ENCODE measurements around the gene NAV2. TPM values are rescaled to one million over a fixed set of nuclear protein-coding genes. Genes with fewer than 3 reads are reported as not detected.

The NAV2 gene
- total RNA-seq, 1 experiment from 2014 or later = 23.3 TPM

- intact Hi-C loops (cut with micrococcal nuclease; ENCODE audit: unreplicated experiment) = no loop called here
These were observed 46.8 kb downstream of the NAV2 start for GRCh38 chr11:19759389-19759788.

GRCh38 chr11:19762266-19762665 is 49.6 kb downstream of the NAV2 start:
- no TSS peak for BruUV-seq (replicated peaks)
- H3K4me2 ChIP-seq = no peak overlapping the region
- no peaks in the 10 kb centered on the region for H3K27me3 ChIP-seq (ENCODE audit: insufficient read depth, low read depth)
- H3K9me2 ChIP-seq (ENCODE audit: insufficient read depth) = no peaks in the 10 kb centered on the region
- CTCF ChIA-PET = no interaction called here
- H3K4me3 ChIP-seq = no peak overlapping the region
- no peaks in the 10 kb centered on the region for H3K79me2 ChIP-seq (ENCODE audit: low read depth)
- H3F3A ChIP-seq (ENCODE audit: insufficient read depth, low read depth) = no peaks in the 10 kb centered on the region
- H3K27ac ChIP-seq = no peak overlapping the region
- H2AFZ ChIP-seq = no peak overlapping the region
- no peaks in the 10 kb centered on the region for H4K20me1 ChIP-seq (ENCODE audit: insufficient read depth)
- POLR2A ChIA-PET (ENCODE audit: unreplicated experiment) = no interaction called here
- no peak for TF ChIP-seq CTCF (conservative IDR thresholded peaks at IDR 0.05)
- no peak for TF ChIP-seq EZH2 (IDR thresholded peaks at IDR 0.05; ENCODE audit: low read depth)
- DNase-seq = no peak
- H3K36me3 ChIP-seq (ENCODE audit: low read depth) = no peaks in the 10 kb centered on the region
- H3K9me3 ChIP-seq (ENCODE audit: insufficient read depth, low read depth) = no peaks in the 10 kb centered on the region
- H3K4me1 ChIP-seq (replicated peaks; ENCODE audit: insufficient read depth) = no peaks in the 10 kb centered on the region
- intact Hi-C loops (cut with micrococcal nuclease; ENCODE audit: unreplicated experiment) = no loop called here

More at GRCh38 chr11:19759389-19759788, 46.8 kb downstream of the NAV2 start:
- CTCF ChIA-PET = no interaction called here
- no peaks in the 10 kb centered on the region for H3K79me2 ChIP-seq (ENCODE audit: low read depth)
- BruUV-seq (replicated peaks) = no TSS peak
- no peaks in the 10 kb centered on the region for H3K27me3 ChIP-seq (ENCODE audit: insufficient read depth, low read depth)
- no peak overlapping the region for H3K4me2 ChIP-seq
- H2AFZ ChIP-seq = no peak overlapping the region
- no peak overlapping the region for H3K4me3 ChIP-seq
- no peaks in the 10 kb centered on the region for H3K9me2 ChIP-seq (ENCODE audit: insufficient read depth)
- POLR2A ChIA-PET (ENCODE audit: unreplicated experiment) = no interaction called here
- TF ChIP-seq CTCF (conservative IDR thresholded peaks at IDR 0.05) (no peak), EZH2 (IDR thresholded peaks at IDR 0.05; ENCODE audit: low read depth) (no peak)
- no peak overlapping the region for H3K27ac ChIP-seq
- peaks cover 2% of the 10 kb centered on the region; the same call in 1 of the 2 replicates for H3F3A ChIP-seq (ENCODE audit: insufficient read depth, low read depth)
- peaks cover 7% of the 10 kb centered on the region for H3K4me1 ChIP-seq (replicated peaks; ENCODE audit: insufficient read depth)
- no peak for DNase-seq
- no peaks in the 10 kb centered on the region for H4K20me1 ChIP-seq (ENCODE audit: insufficient read depth)
- no peaks in the 10 kb centered on the region for H3K36me3 ChIP-seq (ENCODE audit: low read depth)
- H3K9me3 ChIP-seq (ENCODE audit: insufficient read depth, low read depth) = no peaks in the 10 kb centered on the region

GRCh38 chr11:19763330-19763729 is 50.7 kb downstream of the NAV2 start:
- H3K27ac ChIP-seq = no peak overlapping the region
- H3K79me2 ChIP-seq (ENCODE audit: low read depth) = no peaks in the 10 kb centered on the region
- no peak overlapping the region for H3K4me2 ChIP-seq
- intact Hi-C loops (cut with micrococcal nuclease; ENCODE audit: unreplicated experiment) = no loop called here
- ChIA-PET POLR2A (ENCODE audit: unreplicated experiment) (no interaction called here), CTCF (no interaction called here)
- no peaks in the 10 kb centered on the region for H3K4me1 ChIP-seq (replicated peaks; ENCODE audit: insufficient read depth)
- H4K20me1 ChIP-seq (ENCODE audit: insufficient read depth) = no peaks in the 10 kb centered on the region
- H3F3A ChIP-seq (ENCODE audit: insufficient read depth, low read depth) = no peaks in the 10 kb centered on the region
- TF ChIP-seq CTCF (conservative IDR thresholded peaks at IDR 0.05) (no peak), EZH2 (IDR thresholded peaks at IDR 0.05; ENCODE audit: low read depth) (no peak)
- DNase-seq = no peak
- H3K4me3 ChIP-seq = no peak overlapping the region
- no peaks in the 10 kb centered on the region for H3K9me2 ChIP-seq (ENCODE audit: insufficient read depth)
- no peak overlapping the region for H2AFZ ChIP-seq
- no TSS peak for BruUV-seq (replicated peaks)
- H3K36me3 ChIP-seq (ENCODE audit: low read depth) = no peaks in the 10 kb centered on the region
- no peaks in the 10 kb centered on the region for H3K27me3 ChIP-seq (ENCODE audit: insufficient read depth, low read depth)
- H3K9me3 ChIP-seq (ENCODE audit: insufficient read depth, low read depth) = no peaks in the 10 kb centered on the region

All from PC-9 (cell line).